GM06990 (cell line): ENCODE measurements around the gene TEX48.

ENCODE experiments used
- DNase-seq: peaks from one replicate; pipeline ENCODE4 v3.0.0-alpha.2; 2011; ENCODE audit not compliant: insufficient read length; ENCODE audit errors: extremely low read depth
- H3K27me3 ChIP-seq: replicated peaks from 2 replicates; pipeline ENCODE4 v1.6.0; 2011; ENCODE audit warnings: low read length; ENCODE audit not compliant: control insufficient read depth, insufficient read depth
- H3K36me3 ChIP-seq: 2 replicates; pipeline ENCODE4 v1.5.1; 2011; ENCODE audit warnings: low read length; ENCODE audit not compliant: control insufficient read depth, insufficient read depth
- H3K4me3 ChIP-seq: replicated peaks from 2 replicates; pipeline ENCODE4 v1.5.1; 2011; ENCODE audit warnings: low read depth, mild to moderate bottlenecking, control low read depth, low read length
- CTCF ChIP-seq: IDR thresholded peaks from 2 replicates; pipeline ENCODE4 v1.5.1; 2011; ENCODE audit warnings: low read length, control low read depth, mild to moderate bottlenecking, inconsistent platforms; ENCODE audit not compliant: insufficient read depth, poor library complexity, severe bottlenecking

The TEX48 gene

GRCh38 chr9:114656301-114656700, 25.7 kb downstream of the TEX48 start:
- no peak for TF ChIP-seq CTCF
- H3K27me3 ChIP-seq: no peaks in the 10 kb centered on the region; the same call in 1 of the 2 replicates
- DNase-seq: no peak
- no peaks in the 10 kb centered on the region for H3K36me3 ChIP-seq
- no peak overlapping the region for H3K4me3 ChIP-seq

GRCh38 chr9:114655689-114656088, 26.3 kb downstream of the TEX48 start:
- no peak for TF ChIP-seq CTCF
- DNase-seq: no peak

GRCh38 chr9:114653556-114654159, 28.3 kb downstream of the TEX48 start:
- no peaks in the 10 kb centered on the region for H3K36me3 ChIP-seq
- no peak overlapping the region for H3K4me3 ChIP-seq
- peak; percentile 90 for TF ChIP-seq CTCF
- H3K27me3 ChIP-seq: no peaks in the 10 kb centered on the region
- DNase-seq: no peak

More at GRCh38 chr9:114655689-114656088, 26.3 kb downstream of the TEX48 start:
- Histone ChIP-seq H3K27me3 (no peaks in the 10 kb centered on the region), H3K4me3 (no peak overlapping the region), H3K36me3 (no peaks in the 10 kb centered on the region)

DNA sequence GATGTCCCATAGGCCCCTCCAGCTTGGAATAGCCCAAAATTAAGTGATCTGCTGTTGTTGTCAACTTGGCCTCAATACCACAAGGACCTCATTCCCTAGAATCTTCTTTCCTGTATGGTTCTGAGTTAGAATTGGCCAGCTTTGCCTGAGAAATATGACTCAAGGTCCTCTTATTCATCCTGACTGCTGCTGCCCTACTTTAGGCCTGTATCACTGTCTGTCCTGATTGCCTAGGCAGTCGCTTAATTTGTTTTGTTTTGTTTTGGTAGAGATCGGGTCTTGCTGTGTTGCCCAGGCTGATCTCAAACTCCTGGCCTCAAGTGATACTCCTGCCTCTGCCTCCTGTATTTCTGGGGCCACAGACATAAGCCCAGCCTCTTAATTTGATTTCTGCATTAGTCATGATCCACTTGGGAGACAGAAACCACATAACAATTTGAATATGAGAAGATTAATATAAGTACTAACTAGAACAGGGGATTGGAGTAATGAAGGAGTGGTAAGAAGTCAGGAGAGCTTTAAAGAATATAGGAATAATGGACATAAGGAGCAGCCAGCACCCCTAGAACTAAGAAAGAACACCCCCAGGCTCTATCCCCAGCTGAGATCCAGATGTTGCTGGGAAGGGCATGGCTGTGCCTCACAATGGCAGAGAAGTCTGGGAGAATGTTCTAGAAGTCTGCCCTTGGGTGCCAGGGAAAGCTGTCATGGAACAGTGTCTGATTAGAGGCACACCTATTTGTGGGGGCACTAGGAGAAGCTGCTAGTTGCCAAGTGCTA, 29.0 kb downstream of the TEX48 start:
- Histone ChIP-seq H3K4me3 (no peak overlapping the region), H3K27me3 (no peaks in the 10 kb centered on the region), H3K36me3 (no peaks in the 10 kb centered on the region)
- DNase-seq: peak; percentile 21
- TF ChIP-seq CTCF: no peak

- no peak for DNase-seq
- TF ChIP-seq CTCF: no peak
- Histone ChIP-seq H3K27me3 (no peaks in the 10 kb centered on the region), H3K36me3 (peaks cover 23% of the 10 kb centered on the region), H3K4me3 (no peak overlapping the region)
These were observed 38.1 kb downstream of the TEX48 start for GRCh38 chr9:114643896-114644295.
